Right lobe of liver (tissue), 6 donors: ENCODE data around the gene KPNB1. TPM values are rescaled to one million over a fixed set of nuclear protein-coding genes. Genes with fewer than 3 reads are reported as not detected.

ENCODE experiments used
- ATAC-seq, 4 donors: fragments of 200-7000 bp; cut with Tn5 transposase; one replicate each; pipeline ENCODE4 v1.9.1; 2020; ENCODE audit warnings: mild to moderate bottlenecking in 4 of 4, moderate library complexity in 4 of 4
- DNase-seq, 3 donors: peaks; one replicate each; pipeline ENCODE4 v3.0.0-alpha.2; 2020
- H3K27ac ChIP-seq, 3 donors: fragments of 200-600 bp; one replicate each; pipeline ENCODE4 v1.8.0; 2022
- H3K27me3 ChIP-seq, 2 donors: fragments of 200-600 bp; one replicate each; pipeline ENCODE4 v1.8.0; 2022
- H3K36me3 ChIP-seq, 4 donors: fragments of 200-600 bp; sonication (generic) in 1 of 4; one replicate each; pipeline versions ENCODE4 v1.5.1 to v1.8.0; 2017 to 2022; ENCODE audit warnings: control low read depth in 1 of 4
- H3K4me1 ChIP-seq, 4 donors: fragments of 200-600 bp; sonication (generic) in 1 of 4; one replicate each; pipeline versions ENCODE4 v1.5.1 to v1.8.0; 2017 to 2022; ENCODE audit warnings: control low read depth in 1 of 4
- H3K4me3 ChIP-seq, 3 donors: fragments of 200-600 bp; one replicate each; pipeline ENCODE4 v1.8.0; 2022
- H3K9me3 ChIP-seq, 4 donors: fragments of 200-600 bp; sonication (generic) in 1 of 4; one replicate each; pipeline versions ENCODE4 v1.5.1 to v1.8.0; 2017 to 2022; ENCODE audit warnings: control low read depth in 1 of 4
- POLR2A ChIP-seq: fragments of 450-650 bp; IDR thresholded peaks from one replicate; pipeline ENCODE4 v1.6.1; 2017; ENCODE audit warnings: antibody characterized with exemption, mild to moderate bottlenecking
- WGBS: methylation state at CpG from one replicate; pipeline ENCODE4 v1.1.6; 2018; ENCODE audit warnings: low coverage, low lambda C conversion rate; ENCODE audit not compliant: insufficient coverage; ENCODE audit errors: missing lambda C conversion rate; 5-methylcytosine and 5-hydroxymethylcytosine counted together
- intact Hi-C, 2 donors: fragments of 100-400 bp; cut with DNase I; formaldehyde crosslinking; loops; one replicate each; pipeline versions ENCODE4 v1.11.2 to v1.14.1; 2022
- total RNA-seq, 6 experiments: library from RNA; depleted of rRNA in 2 of 6; stranded (reverse); fragments of >200 nt in 2 of 6; fragmentation: NEBNext Ultra II Directional in 3 of 6; extraction: Animal tissue kit (Norgen Biotek cat#: 25700) in 3 of 6; gene quantifications; one replicate each; pipeline versions ENCODE4 v1.1.0 to v1.2.4, GENCODE V29; 2016 to 2023
- TF ChIP-seq, protein P1 (sequence below), 4 donors: fragments of 200-600 bp in 3 of 4; fragments of 450-650 bp in 1 of 4; IDR thresholded peaks; one replicate each; pipeline versions ENCODE4 v1.5.1 to v1.8.0; 2016 to 2022; ENCODE audit warnings: antibody characterized with exemption in 4 of 4, mild to moderate bottlenecking in 2 of 4
- donor health status: DM: no; HTN: yes; CAD: no.
- donor health status: DM: no; HTN: no; CAD: no.
- donor health status: DM: no; HTN: no; CAD: no.
- donor health status: DM: no; HTN: yes; CAD: no.
- donor health status: DM: no; HTN: yes; CAD: no.

KPNB1 gene
- total RNA-seq, 6 experiments from 2014 or later = 80.8 to 104 (median 94.5) TPM

DNA sequence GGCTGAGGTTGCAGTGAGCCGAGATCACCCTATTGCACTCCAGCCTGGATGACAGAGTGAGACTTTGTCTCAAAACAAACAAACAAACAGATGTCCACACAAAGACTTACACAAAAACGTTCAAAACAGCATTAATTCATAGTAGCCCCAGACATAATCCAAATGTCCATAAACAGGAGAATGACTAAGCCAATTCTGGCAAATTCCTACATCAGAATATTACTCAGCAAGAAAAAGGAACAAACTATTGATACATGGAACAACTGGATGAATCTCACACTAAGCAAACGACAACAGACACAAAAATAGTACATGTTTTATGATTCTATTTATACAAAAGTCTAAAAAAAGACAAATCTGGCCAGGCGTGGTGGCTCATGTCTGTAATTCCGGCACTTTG, 10.8 kb upstream of the KPNB1 start:
- Histone ChIP-seq H3K27me3 (no peaks in the 10 kb centered on the region), H3K9me3 (no peaks in the 10 kb centered on the region), H3K27ac (no peak overlapping the region), H3K36me3 (no peaks in the 10 kb centered on the region), H3K4me3 (no peak overlapping the region), H3K4me1 (no peaks in the 10 kb centered on the region)
- no peak for DNase-seq
- TF ChIP-seq POLR2A = no peak
- TF ChIP-seq, protein P1, sequence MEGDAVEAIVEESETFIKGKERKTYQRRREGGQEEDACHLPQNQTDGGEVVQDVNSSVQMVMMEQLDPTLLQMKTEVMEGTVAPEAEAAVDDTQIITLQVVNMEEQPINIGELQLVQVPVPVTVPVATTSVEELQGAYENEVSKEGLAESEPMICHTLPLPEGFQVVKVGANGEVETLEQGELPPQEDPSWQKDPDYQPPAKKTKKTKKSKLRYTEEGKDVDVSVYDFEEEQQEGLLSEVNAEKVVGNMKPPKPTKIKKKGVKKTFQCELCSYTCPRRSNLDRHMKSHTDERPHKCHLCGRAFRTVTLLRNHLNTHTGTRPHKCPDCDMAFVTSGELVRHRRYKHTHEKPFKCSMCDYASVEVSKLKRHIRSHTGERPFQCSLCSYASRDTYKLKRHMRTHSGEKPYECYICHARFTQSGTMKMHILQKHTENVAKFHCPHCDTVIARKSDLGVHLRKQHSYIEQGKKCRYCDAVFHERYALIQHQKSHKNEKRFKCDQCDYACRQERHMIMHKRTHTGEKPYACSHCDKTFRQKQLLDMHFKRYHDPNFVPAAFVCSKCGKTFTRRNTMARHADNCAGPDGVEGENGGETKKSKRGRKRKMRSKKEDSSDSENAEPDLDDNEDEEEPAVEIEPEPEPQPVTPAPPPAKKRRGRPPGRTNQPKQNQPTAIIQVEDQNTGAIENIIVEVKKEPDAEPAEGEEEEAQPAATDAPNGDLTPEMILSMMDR (IDR thresholded peaks at IDR 0.05) = no peak
- WGBS = 77% methylated on average over 5 of the region's 5 CpGs
- intact Hi-C loops = no loop called here
- ATAC-seq = no peak

DNA sequence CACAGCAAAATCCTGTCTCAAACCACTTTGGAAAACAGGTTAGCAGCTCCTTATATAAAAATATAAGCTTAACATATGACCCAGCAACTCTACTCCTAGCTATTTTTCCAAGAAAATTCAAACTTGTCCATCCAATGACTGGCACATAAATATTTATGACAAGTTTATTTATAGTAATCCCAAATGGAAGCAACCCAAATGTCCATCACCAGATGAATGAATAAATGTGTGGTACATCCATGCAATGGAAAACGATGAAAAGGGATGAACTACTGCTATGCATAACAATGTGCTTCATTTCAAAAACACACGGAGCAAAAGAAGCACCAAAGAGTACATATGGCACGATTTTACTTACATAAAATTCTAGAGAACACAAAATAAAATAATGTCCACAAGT, 9.6 kb upstream of the KPNB1 start:
- DNase-seq = no peak
- ATAC-seq = no peak
- TF ChIP-seq POLR2A = no peak
- TF ChIP-seq, protein P1 (IDR thresholded peaks at IDR 0.05) = no peak
- Histone ChIP-seq H3K9me3 (no peaks in the 10 kb centered on the region), H3K4me1 (no peaks in the 10 kb centered on the region), H3K36me3 (no peaks in the 10 kb centered on the region), H3K27ac (no peak overlapping the region), H3K4me3 (no peak overlapping the region), H3K27me3 (no peaks in the 10 kb centered on the region)
- intact Hi-C loops = no loop called here
- 79% methylated on average over 3 of the region's 3 CpGs for WGBS

DNA sequence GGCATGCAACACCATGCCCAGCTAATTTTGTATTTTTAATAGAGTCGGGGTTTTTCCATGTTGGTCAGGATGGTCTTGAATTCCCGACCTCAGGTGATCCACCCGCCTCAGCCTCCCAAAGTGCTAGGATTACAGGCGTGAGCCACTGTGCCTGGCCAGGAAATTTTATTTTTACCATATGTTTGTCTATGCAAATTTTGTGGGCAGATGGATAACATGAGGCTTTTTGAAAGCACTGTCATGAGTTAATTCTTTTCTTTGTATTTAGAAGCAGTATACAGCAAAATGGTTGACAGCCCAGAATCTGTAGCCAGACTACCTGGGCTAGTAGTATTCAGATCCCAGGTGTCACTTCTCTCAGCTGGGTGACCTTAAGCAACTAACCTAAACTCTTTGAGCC, 8.5 kb upstream of the KPNB1 start:
- intact Hi-C loops = no loop called here
- Histone ChIP-seq H3K27me3 (no peaks in the 10 kb centered on the region), H3K4me1 (no peaks in the 10 kb centered on the region), H3K36me3 (no peaks in the 10 kb centered on the region), H3K9me3 (no peaks in the 10 kb centered on the region), H3K27ac (no peak overlapping the region), H3K4me3 (no peak overlapping the region)
- WGBS = 95% methylated on average over 4 of the region's 4 CpGs
- no peak for TF ChIP-seq POLR2A
- ATAC-seq (no peak), DNase-seq (no peak)

DNA sequence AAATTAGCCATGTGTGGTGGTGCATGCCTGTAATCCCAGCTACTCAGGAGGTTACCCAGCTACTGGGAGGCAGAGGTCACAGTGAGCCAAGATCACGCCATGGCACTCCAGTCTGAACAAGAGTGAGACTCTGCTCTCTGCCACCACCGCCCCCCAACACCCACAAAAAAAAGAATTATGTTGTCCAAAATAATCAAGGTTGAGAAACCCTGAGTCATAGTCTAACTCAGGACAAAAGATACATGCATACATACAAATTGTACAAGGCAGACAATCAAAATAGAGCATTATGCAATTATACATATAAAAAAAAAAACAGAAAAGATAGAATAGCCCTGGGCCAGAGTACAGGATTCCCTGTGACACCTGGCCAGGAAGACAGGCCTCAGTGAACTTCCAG, 6.6 kb upstream of the KPNB1 start:
- intact Hi-C loops = no loop called here

DNA sequence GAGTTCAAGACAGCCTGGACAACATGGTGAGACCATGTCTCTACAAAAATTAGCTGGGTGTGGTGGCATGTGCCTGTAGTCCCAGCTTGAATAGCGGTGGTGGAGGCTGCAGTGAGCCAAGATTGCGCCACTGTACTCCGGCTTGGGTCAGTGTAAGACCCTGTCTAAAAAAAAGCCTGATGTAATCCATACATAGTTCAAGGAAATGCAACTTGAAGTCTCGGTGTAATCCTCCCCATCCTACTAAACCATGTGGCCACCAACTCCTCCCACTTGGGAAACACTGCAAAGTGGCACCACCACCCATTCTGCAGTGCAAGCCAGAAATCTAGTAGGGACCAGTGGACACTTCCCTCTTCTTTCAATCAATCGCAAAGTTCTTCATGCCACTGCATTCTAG, 5.4 kb upstream of the KPNB1 start:
- no peak for ATAC-seq
- no peak overlapping the region for H3K27ac ChIP-seq
- peaks cover 0 to 8% (median 0%) of the 10 kb centered on the region in 4 donors for H3K4me1 ChIP-seq
- intact Hi-C loops = no loop called here
- TF ChIP-seq, protein P1 (IDR thresholded peaks at IDR 0.05) = no peak
- H3K4me3 ChIP-seq = no peak overlapping the region
- WGBS = 78% methylated on average over 4 of the region's 5 CpGs
- DNase-seq = no peak
- no peaks in the 10 kb centered on the region for H3K27me3 ChIP-seq
- H3K36me3 ChIP-seq = no peaks in the 10 kb centered on the region
- H3K9me3 ChIP-seq = no peaks in the 10 kb centered on the region

More for the DNA sequence above, 6.6 kb upstream of the KPNB1 start:
- H3K36me3 ChIP-seq = no peaks in the 10 kb centered on the region
- H3K27ac ChIP-seq = no peak overlapping the region
- no peaks in the 10 kb centered on the region for H3K9me3 ChIP-seq
- DNase-seq (no peak), ATAC-seq (no peak)
- 83% methylated on average over 2 of the region's 2 CpGs for WGBS
- TF ChIP-seq POLR2A = no peak
- TF ChIP-seq, protein P1 (IDR thresholded peaks at IDR 0.05) = no peak
- no peak overlapping the region for H3K4me3 ChIP-seq
- no peaks in the 10 kb centered on the region for H3K27me3 ChIP-seq
- peaks cover 0 to under 1% (median 0%) of the 10 kb centered on the region in 4 donors for H3K4me1 ChIP-seq
